DMS 273 (cell line): ENCODE data around the gene MAGEA4.
A peak's percentile ranks its signal among the peaks of the same experiment; 100 is the strongest.
"Not testable (repeated sequence)": the region's sequence is repeated elsewhere in the genome, so short reads cannot be mapped to it uniquely, and the experiment has no call there.

Experiments
- DNase-seq: peaks from one replicate; lab custom pipeline; 2025; ENCODE audit not compliant: unreplicated experiment; lab: John Stamatoyannopoulos, UW

Gene MAGEA4

DNA sequence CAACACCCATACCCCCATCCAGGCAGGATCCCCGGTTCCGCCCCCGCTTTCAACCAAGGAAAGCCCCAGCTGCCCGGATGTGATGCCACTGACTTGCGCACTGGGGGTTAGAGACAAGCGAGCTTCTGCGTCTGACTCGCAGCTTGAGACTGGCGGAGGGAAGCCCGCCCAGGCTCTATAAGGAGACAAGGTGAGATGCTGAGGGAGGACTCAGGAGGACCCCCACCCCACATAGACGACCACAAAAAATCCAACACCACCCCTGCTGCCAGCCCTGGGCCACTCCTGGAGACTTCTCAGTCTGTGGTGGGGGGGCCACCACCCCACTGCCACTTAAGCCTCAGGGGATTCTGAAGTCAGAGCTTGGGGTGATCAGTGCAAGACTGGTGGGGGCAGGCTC lies at the start of gene MAGEA4:
MAGEA4 (plus strand) TSS at position 110 of the 400 bp plus-strand sequence. CDS start 10,776 bp downstream, outside the sequence.
- DNase-seq: no peak

GRCh38 chrX:151870602-151871001 lies 42.1 kb upstream of the MAGEA4 start:
- no peak for DNase-seq

GRCh38 chrX:151871244-151871643 lies 41.4 kb upstream of the MAGEA4 start:
- no peak for DNase-seq

GRCh38 chrX:151873096-151873495 lies 39.6 kb upstream of the MAGEA4 start:
- DNase-seq: no peak

- DNase-seq: peak; percentile 10
These were observed 37.2 kb upstream of the MAGEA4 start for GRCh38 chrX:151875270-151876026.

- DNase-seq: no peak
These were observed 34.1 kb upstream of the MAGEA4 start for GRCh38 chrX:151878574-151878973.

DNA sequence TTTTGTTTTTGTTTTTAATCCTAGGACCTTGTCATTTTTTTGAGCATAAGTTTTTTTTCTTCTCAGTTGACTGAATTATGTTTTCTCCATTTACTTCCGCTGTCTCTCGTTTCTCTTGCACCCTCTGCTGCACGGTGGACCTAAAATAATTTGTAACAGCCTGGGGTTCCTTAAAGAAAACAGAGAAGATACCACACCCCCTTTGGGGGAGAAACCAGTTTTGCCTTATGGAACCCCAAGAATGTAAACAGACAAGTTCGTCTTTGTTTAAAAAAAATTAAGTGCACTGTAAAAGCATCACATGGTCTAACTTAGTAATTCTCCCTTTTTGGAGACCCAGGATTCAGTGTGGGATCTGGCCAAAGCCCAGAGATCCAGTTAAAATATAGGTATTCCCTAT lies 32.8 kb upstream of the MAGEA4 start:
- DNase-seq: no peak

DNA sequence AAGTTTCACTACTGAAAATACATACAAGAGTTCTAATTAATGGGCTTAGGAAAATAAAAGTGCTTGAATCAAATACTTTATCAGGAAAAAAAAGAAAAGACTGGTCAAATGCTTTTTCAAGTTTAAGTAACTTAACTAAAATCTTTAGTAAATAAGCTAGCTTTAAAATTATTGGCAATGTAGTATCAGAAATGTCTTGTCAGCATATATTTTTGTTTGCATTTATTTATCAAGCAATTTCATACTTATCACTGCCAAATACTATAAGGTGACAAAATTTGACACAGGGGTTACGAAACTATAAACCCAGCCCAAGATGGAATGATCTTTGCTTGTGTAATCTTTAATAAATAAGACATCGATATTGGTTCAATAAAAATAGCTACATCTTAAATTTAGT lies 31.8 kb upstream of the MAGEA4 start:
- no peak for DNase-seq

DNA sequence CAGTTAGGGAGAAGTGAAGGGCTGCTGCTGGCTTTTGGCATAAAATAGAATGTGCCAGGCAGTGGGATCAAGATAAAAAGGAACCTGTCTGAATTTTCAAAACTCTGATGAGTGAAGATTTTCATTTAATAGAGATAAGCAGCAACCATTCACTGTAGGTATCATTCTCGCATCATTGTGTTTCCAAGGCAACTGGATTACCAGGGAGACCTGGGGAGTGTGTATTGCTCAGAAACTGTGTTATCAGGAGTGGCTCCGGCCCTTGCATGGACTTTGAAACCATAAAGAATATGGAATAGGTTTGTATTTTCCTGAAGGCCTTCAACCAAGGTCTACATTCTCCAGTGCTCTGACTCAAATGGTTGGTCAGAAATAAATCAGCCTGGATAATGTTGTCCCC lies 23.3 kb upstream of the MAGEA4 start:
- DNase-seq: no peak

DNA sequence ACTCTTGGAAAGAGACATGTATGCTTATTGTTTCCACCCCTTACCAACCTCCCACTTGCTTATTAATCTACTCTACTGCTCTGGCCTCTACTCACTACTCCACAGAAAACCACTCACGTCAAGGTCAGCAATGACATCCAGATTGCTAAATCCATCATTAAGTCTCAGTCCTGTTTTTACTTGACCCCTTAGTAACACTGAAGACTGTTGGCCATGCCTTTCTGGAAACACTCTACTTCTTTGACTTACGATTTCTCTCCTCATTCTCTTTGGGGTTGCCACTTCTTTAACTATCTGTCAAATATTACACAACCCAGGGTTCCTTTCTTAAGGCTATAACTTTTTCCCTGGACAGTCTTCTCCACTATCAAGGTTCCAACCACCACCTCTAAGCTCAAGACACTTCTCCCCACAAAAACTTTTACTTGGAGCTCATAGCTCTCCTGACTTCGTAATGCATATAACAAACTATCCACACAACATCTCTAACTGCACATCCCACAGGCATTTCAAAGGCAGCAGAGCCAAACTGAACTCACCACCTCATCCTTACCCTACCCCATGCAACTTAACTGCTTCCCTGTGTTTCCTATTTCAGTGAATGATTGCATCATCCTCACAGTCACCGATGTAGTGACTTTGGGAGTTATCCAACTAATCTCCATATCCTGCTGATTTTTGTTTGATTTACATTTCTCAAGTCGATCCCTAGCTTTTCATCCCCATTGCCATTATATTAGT lies 15.8 kb upstream of the MAGEA4 start:
- no peak for DNase-seq

DNA sequence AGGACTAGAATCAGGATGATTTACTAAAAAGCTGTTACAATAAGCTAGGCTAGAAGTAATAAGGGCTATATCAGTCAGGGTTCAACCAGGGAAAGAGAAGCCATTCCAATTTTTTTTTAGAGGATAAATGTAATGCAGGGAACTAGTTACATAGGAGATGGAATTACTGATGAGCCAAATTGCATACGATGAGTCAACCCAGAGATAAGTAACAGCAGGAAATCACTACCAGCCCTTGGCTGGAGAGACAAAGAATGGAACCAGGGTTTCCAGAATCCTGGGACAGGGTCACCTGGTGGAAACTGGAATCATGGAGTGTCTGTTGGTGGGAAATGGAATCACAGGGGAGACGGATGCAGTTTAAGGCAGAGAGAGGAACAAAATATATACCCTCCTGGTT lies 13.1 kb upstream of the MAGEA4 start:
- no peak for DNase-seq

- no peak for DNase-seq
These were observed 10.9 kb upstream of the MAGEA4 start for GRCh38 chrX:151901826-151902225.

DNA sequence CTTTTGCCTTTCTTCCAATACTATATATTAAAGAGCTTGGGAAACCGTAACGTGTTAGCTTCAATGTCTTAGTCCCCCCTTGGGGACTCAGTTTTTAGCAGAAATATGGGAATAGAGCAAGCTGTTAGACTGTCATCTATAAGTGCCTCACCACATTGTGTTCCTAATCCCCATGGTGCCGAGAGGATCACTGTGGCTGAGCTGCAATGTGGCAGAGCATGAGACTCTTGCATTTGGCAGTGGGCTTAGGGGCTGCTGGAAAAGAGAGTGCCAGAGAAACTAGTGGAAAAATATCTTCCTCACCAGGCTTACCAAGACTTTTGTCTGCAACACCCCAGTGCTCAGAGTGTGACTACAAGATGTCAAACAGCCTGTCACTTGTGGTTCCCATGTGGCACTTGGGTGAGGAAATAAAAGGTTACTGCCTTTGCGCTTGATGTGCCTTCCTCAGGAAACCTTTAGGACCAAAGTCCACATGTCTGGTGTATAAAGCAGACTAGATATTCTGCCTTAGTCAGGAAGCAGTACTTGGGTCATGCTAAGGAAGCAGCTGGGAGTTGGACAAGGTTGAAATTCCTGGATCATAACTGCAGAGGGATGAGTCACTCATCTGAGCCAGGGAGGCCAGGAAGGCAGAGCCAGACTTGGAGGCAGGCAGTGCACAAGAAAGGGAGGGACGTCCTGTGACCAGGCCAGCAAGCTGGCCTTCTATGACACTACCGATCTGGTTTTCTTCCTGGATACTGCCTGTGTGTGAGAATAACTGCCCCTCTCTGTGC lies 9.7 kb upstream of the MAGEA4 start:
- DNase-seq: no peak

- DNase-seq: no peak
These were observed 7.7 kb upstream of the MAGEA4 start for GRCh38 chrX:151904989-151905388.

GRCh38 chrX:151912221-151912620 lies 468 bp upstream of the MAGEA4 start:
- DNase-seq: no peak

DNA sequence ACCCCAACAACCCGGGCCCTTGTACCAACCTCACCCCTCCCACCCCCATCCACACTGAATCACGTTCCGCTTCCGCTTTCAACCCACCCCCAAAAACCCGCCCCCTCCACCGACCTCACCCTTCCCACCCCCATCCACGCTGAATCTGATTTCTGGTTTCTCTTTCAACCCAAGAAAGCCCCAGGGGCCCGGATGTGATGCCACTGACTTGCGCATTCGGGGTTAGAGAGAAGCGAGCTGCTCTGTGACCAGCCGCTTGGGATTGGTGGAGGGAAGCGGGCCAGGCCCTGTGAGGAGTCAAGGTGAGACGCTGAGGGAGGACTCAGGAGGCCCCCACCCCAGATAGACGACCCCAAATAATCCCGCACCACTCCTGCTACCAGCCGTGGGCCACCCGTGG lies 6.0 kb downstream of the MAGEA4 start:
- DNase-seq: not testable (repeated sequence)

DNA sequence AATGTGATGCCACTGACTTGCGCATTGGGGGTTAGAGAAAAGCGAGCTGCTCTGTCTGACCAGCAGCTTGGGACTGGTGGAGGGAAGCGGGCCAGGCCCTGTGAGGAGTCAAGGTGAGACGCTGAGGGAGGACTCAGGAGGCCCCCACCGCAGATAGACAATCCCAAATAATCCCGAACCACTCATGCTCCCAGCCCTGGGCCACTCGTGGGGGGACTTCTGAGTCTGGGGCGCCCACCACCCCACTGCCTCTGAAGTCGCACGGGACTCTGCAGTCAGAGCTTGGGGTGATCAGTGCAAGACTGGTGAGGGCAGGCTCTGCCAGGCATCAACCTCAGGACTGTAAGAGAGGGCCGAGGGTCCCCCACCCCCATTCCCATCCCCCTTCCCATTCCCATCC lies 6.9 kb downstream of the MAGEA4 start:
- DNase-seq: no peak

DNA sequence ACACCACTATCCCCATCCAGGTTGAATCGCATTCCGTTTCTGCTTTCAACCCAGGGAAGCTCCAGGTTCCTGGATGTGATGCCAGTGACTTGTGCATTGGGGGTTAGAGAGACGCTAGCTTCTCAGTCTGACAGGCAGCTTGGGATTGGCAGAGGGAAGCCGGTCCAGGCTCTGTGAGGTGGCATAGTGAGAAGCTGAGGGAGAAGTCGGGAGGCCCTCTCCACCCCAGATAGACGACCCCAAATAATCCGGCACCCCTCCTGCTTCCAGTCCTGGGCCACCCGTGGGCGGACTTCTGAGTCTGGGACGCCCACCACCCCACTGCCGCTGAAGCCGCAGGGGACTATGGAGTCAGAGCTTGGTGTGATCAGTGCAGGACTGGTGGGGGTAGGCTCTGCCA lies 7.4 kb downstream of the MAGEA4 start:
- DNase-seq: no peak

DNA sequence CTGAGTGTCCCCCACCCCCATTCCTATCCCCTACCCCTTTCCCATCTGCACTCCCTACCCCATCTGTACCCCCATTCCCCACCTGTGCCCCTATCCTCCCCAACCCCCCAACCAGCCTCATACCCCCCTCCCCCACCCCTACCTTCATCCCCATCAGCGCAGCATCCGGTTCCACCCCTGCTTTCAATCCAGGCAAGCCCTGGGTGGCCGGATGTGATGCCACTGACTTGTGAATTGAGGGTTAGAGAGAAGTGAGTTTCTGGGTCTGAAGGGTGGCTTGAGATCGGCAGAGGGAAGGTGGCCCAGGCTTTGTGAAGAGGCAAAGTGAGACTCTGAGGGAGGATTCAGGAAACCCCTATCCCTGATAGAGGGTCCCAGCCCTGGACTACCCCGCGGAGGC lies 7.8 kb downstream of the MAGEA4 start:
- no peak for DNase-seq

- no peak for DNase-seq
These were observed 8.6 kb downstream of the MAGEA4 start for GRCh38 chrX:151921292-151921691.

GRCh38 chrX:151921866-151922265 lies 9.2 kb downstream of the MAGEA4 start:
- no peak for DNase-seq

GRCh38 chrX:151922692-151923091 lies 10.0 kb downstream of the MAGEA4 start:
- no peak for DNase-seq
